ENCODE results near the gene RAB22A. TPM values are rescaled to one million over a fixed set of nuclear protein-coding genes. Genes with fewer than 3 reads are reported as not detected.
A peak's percentile ranks its signal among the peaks of the same experiment; 100 is the strongest.

Gene RAB22A
- total and polyA plus RNA-seq, 2 experiments from 2014 or later = 5.4 to 7.7 TPM

- no peak for DNase-seq (ENCODE audit: low read depth in 1 of 2, low spot score in 1 of 2)
- H3K4me1 ChIP-seq (ENCODE audit: low read depth) = no peaks in the 10 kb centered on the region
- H3K27ac ChIP-seq = no peak overlapping the region
- no peaks in the 10 kb centered on the region for H3K36me3 ChIP-seq
- H3K9me3 ChIP-seq (ENCODE audit: low read depth) = no peaks in the 10 kb centered on the region
- TF ChIP-seq CTCF (IDR thresholded peaks at IDR 0.05; ENCODE audit: low read depth, low read length) = no peak
- no peaks in the 10 kb centered on the region for H3K27me3 ChIP-seq
- no peak overlapping the region for H3K4me3 ChIP-seq
Observed at GRCh38 chr20:58305061-58305460, 4.5 kb upstream of the RAB22A start.

GRCh38 chr20:58306421-58307261 is 2.9 kb upstream of the RAB22A start:
- Histone ChIP-seq H3K27me3 (no peaks in the 10 kb centered on the region), H3K4me1 (ENCODE audit: low read depth) (peaks cover 10% of the 10 kb centered on the region), H3K9me3 (ENCODE audit: low read depth) (no peaks in the 10 kb centered on the region), H3K27ac (no peak overlapping the region), H3K4me3 (no peak overlapping the region), H3K36me3 (peaks cover 8% of the 10 kb centered on the region)
- TF ChIP-seq CTCF (IDR thresholded peaks at IDR 0.05; ENCODE audit: low read depth, low read length) = no peak
- peak in 1 of 2 donors; percentile 15 for DNase-seq (ENCODE audit: low read depth in 1 of 2, low spot score in 1 of 2)

GRCh38 chr20:58307270-58307669 is 2.2 kb upstream of the RAB22A start:
- no peak overlapping the region for H3K4me3 ChIP-seq
- no peaks in the 10 kb centered on the region for H3K27me3 ChIP-seq
- no peak for DNase-seq (ENCODE audit: low read depth in 1 of 2, low spot score in 1 of 2)
- H3K4me1 ChIP-seq (ENCODE audit: low read depth) = peaks cover 10% of the 10 kb centered on the region
- no peak for TF ChIP-seq CTCF (IDR thresholded peaks at IDR 0.05; ENCODE audit: low read depth, low read length)
- no peak overlapping the region for H3K27ac ChIP-seq
- H3K36me3 ChIP-seq = peaks cover 10% of the 10 kb centered on the region
- no peaks in the 10 kb centered on the region for H3K9me3 ChIP-seq (ENCODE audit: low read depth)

GRCh38 chr20:58308290-58308679 is 1.2 kb upstream of the RAB22A start:
- peaks cover 10% of the 10 kb centered on the region for H3K36me3 ChIP-seq
- H3K27ac ChIP-seq = no peak overlapping the region
- no peaks in the 10 kb centered on the region for H3K27me3 ChIP-seq
- no peak for DNase-seq (ENCODE audit: low read depth in 1 of 2, low spot score in 1 of 2)
- H3K9me3 ChIP-seq (ENCODE audit: low read depth) = no peaks in the 10 kb centered on the region
- H3K4me3 ChIP-seq = no peak overlapping the region
- peaks cover 10% of the 10 kb centered on the region for H3K4me1 ChIP-seq (ENCODE audit: low read depth)
- no peak for TF ChIP-seq CTCF (IDR thresholded peaks at IDR 0.05; ENCODE audit: low read depth, low read length)

GRCh38 chr20:58308680-58309527 is 611 bp upstream of the RAB22A start:
- Histone ChIP-seq H3K27me3 (no peaks in the 10 kb centered on the region), H3K27ac (peak overlapping the region; percentile 36), H3K9me3 (ENCODE audit: low read depth) (no peaks in the 10 kb centered on the region)

More at GRCh38 chr20:58308680-58309527, 611 bp upstream of the RAB22A start:
- Histone ChIP-seq H3K36me3 (peaks cover 10% of the 10 kb centered on the region), H3K4me3 (peak overlapping the region; percentile 99), H3K4me1 (ENCODE audit: low read depth) (peaks cover 10% of the 10 kb centered on the region)
- TF ChIP-seq CTCF (IDR thresholded peaks at IDR 0.05; ENCODE audit: low read depth, low read length) = no peak
- DNase-seq (ENCODE audit: low read depth in 1 of 2, low spot score in 1 of 2) = peak; percentile 68 to 72
